Measurements from ENCODE around the gene ATG4D.
A peak's percentile ranks its signal among the peaks of the same experiment; 100 is the strongest.

The ATG4D gene

DNA sequence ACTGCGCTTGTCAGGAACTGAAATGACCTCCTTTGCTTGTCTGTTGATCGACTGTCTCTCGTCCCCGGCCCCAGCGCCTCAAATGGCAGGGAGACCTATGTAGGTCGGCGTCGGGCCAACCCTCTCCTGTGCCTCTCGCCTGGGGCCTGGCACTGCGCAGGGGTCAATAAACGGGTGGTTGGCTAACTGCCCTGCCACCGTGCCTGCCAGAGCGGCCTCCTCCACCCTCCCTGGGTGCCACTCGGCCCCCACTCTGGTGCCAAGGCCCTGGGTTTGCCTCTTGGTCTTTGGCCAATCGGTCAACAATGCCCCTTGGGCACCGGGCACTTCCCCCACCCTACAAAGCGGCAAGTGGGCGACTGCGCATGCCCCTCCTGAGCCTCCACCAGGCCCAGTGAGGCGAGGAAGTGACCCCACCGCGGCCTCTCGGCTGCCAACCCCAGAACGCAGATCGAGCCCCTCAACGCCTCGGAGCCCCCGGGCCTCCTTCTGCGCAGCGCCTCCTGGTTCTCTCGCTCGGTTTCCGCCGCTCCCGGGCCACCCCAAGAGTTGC is 41.7 kb upstream of the ATG4D start (continued):
- TF ChIP-seq, protein P1, sequence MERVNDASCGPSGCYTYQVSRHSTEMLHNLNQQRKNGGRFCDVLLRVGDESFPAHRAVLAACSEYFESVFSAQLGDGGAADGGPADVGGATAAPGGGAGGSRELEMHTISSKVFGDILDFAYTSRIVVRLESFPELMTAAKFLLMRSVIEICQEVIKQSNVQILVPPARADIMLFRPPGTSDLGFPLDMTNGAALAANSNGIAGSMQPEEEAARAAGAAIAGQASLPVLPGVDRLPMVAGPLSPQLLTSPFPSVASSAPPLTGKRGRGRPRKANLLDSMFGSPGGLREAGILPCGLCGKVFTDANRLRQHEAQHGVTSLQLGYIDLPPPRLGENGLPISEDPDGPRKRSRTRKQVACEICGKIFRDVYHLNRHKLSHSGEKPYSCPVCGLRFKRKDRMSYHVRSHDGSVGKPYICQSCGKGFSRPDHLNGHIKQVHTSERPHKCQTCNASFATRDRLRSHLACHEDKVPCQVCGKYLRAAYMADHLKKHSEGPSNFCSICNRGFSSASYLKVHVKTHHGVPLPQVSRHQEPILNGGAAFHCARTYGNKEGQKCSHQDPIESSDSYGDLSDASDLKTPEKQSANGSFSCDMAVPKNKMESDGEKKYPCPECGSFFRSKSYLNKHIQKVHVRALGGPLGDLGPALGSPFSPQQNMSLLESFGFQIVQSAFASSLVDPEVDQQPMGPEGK (tag by site-specific recombination; IDR thresholded peaks at IDR 0.05), result peak; percentile 81
- TF ChIP-seq REPIN1 (tag by site-specific recombination; IDR thresholded peaks at IDR 0.05; ENCODE audit: low read depth) (no peak), ZNF501 (tag by site-specific recombination; IDR thresholded peaks at IDR 0.05) (peak; percentile 53; the same call in 1 of the 2 replicates), ZNF221 (tag by site-specific recombination; IDR thresholded peaks at IDR 0.05; ENCODE audit: borderline replicate concordance) (no peak), ZNF433 (tag by site-specific recombination; IDR thresholded peaks at IDR 0.05; ENCODE audit: low read depth) (no peak), ZNF654 (tag by site-specific recombination; IDR thresholded peaks at IDR 0.05; ENCODE audit: low read depth) (no peak), GLIS2 (tag by site-specific recombination; IDR thresholded peaks at IDR 0.05) (peak; percentile 90), ZNF623 (tag by site-specific recombination; IDR thresholded peaks at IDR 0.05) (no peak), BCL11B (tag by site-specific recombination; IDR thresholded peaks at IDR 0.05; ENCODE audit: low read depth) (no peak), BCL11A (tag by site-specific recombination; IDR thresholded peaks at IDR 0.05; ENCODE audit: low read depth) (no peak), ZNF658 (tag by site-specific recombination; IDR thresholded peaks at IDR 0.05) (no peak), ZFP41 (tag by site-specific recombination; IDR thresholded peaks at IDR 0.05; ENCODE audit: borderline replicate concordance) (no peak), ZNF792 (tag by site-specific recombination; IDR thresholded peaks at IDR 0.05) (no peak), KLF16 (tag by site-specific recombination; IDR thresholded peaks at IDR 0.05) (peak; percentile 62; the same call in 1 of the 2 replicates), ZNF394 (tag by site-specific recombination; IDR thresholded peaks at IDR 0.05; ENCODE audit: borderline replicate concordance) (peak; percentile 28; the same call in 1 of the 2 replicates), ZXDB (tag by site-specific recombination; IDR thresholded peaks at IDR 0.05) (peak; percentile 82), TRIM28 (IDR thresholded peaks at IDR 0.05; ENCODE audit: borderline replicate concordance, low read length) (no peak; the same call in 1 of the 2 replicates), ZNF112 (tag by site-specific recombination; IDR thresholded peaks at IDR 0.05) (no peak)
- TF ChIP-seq, protein P2, sequence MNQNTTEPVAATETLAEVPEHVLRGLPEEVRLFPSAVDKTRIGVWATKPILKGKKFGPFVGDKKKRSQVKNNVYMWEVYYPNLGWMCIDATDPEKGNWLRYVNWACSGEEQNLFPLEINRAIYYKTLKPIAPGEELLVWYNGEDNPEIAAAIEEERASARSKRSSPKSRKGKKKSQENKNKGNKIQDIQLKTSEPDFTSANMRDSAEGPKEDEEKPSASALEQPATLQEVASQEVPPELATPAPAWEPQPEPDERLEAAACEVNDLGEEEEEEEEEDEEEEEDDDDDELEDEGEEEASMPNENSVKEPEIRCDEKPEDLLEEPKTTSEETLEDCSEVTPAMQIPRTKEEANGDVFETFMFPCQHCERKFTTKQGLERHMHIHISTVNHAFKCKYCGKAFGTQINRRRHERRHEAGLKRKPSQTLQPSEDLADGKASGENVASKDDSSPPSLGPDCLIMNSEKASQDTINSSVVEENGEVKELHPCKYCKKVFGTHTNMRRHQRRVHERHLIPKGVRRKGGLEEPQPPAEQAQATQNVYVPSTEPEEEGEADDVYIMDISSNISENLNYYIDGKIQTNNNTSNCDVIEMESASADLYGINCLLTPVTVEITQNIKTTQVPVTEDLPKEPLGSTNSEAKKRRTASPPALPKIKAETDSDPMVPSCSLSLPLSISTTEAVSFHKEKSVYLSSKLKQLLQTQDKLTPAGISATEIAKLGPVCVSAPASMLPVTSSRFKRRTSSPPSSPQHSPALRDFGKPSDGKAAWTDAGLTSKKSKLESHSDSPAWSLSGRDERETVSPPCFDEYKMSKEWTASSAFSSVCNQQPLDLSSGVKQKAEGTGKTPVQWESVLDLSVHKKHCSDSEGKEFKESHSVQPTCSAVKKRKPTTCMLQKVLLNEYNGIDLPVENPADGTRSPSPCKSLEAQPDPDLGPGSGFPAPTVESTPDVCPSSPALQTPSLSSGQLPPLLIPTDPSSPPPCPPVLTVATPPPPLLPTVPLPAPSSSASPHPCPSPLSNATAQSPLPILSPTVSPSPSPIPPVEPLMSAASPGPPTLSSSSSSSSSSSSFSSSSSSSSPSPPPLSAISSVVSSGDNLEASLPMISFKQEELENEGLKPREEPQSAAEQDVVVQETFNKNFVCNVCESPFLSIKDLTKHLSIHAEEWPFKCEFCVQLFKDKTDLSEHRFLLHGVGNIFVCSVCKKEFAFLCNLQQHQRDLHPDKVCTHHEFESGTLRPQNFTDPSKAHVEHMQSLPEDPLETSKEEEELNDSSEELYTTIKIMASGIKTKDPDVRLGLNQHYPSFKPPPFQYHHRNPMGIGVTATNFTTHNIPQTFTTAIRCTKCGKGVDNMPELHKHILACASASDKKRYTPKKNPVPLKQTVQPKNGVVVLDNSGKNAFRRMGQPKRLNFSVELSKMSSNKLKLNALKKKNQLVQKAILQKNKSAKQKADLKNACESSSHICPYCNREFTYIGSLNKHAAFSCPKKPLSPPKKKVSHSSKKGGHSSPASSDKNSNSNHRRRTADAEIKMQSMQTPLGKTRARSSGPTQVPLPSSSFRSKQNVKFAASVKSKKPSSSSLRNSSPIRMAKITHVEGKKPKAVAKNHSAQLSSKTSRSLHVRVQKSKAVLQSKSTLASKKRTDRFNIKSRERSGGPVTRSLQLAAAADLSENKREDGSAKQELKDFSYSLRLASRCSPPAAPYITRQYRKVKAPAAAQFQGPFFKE (tag by site-specific recombination; IDR thresholded peaks at IDR 0.05; ENCODE audit: borderline replicate concordance), result no peak
- TF ChIP-seq, protein P3, sequence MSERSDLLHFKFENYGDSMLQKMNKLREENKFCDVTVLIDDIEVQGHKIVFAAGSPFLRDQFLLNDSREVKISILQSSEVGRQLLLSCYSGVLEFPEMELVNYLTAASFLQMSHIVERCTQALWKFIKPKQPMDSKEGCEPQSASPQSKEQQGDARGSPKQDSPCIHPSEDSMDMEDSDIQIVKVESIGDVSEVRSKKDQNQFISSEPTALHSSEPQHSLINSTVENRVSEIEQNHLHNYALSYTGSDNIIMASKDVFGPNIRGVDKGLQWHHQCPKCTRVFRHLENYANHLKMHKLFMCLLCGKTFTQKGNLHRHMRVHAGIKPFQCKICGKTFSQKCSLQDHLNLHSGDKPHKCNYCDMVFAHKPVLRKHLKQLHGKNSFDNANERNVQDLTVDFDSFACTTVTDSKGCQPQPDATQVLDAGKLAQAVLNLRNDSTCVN (tag by site-specific recombination; optimal IDR thresholded peaks at IDR 0.05), result no peak
- TF ChIP-seq, protein P4, sequence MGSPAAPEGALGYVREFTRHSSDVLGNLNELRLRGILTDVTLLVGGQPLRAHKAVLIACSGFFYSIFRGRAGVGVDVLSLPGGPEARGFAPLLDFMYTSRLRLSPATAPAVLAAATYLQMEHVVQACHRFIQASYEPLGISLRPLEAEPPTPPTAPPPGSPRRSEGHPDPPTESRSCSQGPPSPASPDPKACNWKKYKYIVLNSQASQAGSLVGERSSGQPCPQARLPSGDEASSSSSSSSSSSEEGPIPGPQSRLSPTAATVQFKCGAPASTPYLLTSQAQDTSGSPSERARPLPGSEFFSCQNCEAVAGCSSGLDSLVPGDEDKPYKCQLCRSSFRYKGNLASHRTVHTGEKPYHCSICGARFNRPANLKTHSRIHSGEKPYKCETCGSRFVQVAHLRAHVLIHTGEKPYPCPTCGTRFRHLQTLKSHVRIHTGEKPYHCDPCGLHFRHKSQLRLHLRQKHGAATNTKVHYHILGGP (tag by site-specific recombination; IDR thresholded peaks at IDR 0.05), result no peak
- TF ChIP-seq, protein P5, sequence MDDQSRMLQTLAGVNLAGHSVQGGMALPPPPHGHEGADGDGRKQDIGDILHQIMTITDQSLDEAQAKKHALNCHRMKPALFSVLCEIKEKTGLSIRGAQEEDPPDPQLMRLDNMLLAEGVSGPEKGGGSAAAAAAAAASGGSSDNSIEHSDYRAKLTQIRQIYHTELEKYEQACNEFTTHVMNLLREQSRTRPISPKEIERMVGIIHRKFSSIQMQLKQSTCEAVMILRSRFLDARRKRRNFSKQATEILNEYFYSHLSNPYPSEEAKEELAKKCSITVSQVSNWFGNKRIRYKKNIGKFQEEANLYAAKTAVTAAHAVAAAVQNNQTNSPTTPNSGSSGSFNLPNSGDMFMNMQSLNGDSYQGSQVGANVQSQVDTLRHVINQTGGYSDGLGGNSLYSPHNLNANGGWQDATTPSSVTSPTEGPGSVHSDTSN (CRISPR knock-in tag; IDR thresholded peaks at IDR 0.05), result 0 out of 2 replicates have a peak, but pooled peaks have one; percentile 28
- TF ChIP-seq, protein P6, sequence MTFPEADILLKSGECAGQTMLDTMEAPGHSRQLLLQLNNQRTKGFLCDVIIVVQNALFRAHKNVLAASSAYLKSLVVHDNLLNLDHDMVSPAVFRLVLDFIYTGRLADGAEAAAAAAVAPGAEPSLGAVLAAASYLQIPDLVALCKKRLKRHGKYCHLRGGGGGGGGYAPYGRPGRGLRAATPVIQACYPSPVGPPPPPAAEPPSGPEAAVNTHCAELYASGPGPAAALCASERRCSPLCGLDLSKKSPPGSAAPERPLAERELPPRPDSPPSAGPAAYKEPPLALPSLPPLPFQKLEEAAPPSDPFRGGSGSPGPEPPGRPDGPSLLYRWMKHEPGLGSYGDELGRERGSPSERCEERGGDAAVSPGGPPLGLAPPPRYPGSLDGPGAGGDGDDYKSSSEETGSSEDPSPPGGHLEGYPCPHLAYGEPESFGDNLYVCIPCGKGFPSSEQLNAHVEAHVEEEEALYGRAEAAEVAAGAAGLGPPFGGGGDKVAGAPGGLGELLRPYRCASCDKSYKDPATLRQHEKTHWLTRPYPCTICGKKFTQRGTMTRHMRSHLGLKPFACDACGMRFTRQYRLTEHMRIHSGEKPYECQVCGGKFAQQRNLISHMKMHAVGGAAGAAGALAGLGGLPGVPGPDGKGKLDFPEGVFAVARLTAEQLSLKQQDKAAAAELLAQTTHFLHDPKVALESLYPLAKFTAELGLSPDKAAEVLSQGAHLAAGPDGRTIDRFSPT (tag by site-specific recombination; IDR thresholded peaks at IDR 0.05), result peak; percentile 99
- TF ChIP-seq, protein P7, sequence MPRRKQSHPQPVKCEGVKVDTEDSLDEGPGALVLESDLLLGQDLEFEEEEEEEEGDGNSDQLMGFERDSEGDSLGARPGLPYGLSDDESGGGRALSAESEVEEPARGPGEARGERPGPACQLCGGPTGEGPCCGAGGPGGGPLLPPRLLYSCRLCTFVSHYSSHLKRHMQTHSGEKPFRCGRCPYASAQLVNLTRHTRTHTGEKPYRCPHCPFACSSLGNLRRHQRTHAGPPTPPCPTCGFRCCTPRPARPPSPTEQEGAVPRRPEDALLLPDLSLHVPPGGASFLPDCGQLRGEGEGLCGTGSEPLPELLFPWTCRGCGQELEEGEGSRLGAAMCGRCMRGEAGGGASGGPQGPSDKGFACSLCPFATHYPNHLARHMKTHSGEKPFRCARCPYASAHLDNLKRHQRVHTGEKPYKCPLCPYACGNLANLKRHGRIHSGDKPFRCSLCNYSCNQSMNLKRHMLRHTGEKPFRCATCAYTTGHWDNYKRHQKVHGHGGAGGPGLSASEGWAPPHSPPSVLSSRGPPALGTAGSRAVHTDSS (tag by site-specific recombination; IDR thresholded peaks at IDR 0.05), result no peak
